ENCODE data around the gene PANK4.

GRCh38 chr1:2509589-2509988 is 16.8 kb downstream of the PANK4 start:
- TF ChIP-seq ZFX (IDR thresholded peaks at IDR 0.05) (no peak), CTCF (conservative IDR thresholded peaks at IDR 0.05) (no peak)

All from C4-2B (cell line).